ENCODE measurements around the gene EHBP1. TPM values are rescaled to one million over a fixed set of nuclear protein-coding genes. Genes with fewer than 3 reads are reported as not detected.
A peak's percentile ranks its signal among the peaks of the same experiment; 100 is the strongest.

The EHBP1 gene
- total RNA-seq, 2 experiments from 2014 or later = 22.7 to 29.5 TPM

GRCh38 chr2:62811086-62811485 is 105.6 kb downstream of the EHBP1 start:
- H3K27me3 Mint-ChIP-seq = no peaks in the 10 kb centered on the region
- H3K36me3 Mint-ChIP-seq = peaks cover 27% of the 10 kb centered on the region
- DNase-seq (no peak), ATAC-seq (no peak)
- H3K27ac Mint-ChIP-seq = no peak overlapping the region
- peaks cover 7% of the 10 kb centered on the region for H3K9me3 Mint-ChIP-seq (ENCODE audit: low read depth)
- CTCF ChIA-PET = no interaction called here
- no peak overlapping the region for H3K4me3 Mint-ChIP-seq
- peaks cover 12% of the 10 kb centered on the region for H3K4me1 Mint-ChIP-seq

GRCh38 chr2:62811972-62812371 is 106.5 kb downstream of the EHBP1 start:
- DNase-seq (no peak), ATAC-seq (no peak)
- no peak overlapping the region for H3K4me3 Mint-ChIP-seq
- CTCF ChIA-PET = interaction anchor here (0.7 to 1.0 kb wide), 2 partner anchors 10 to 811 kb away, joined by 3 read pairs; no protein-coding TSS in a partner anchor
- H3K9me3 Mint-ChIP-seq (ENCODE audit: low read depth) = peaks cover 7% of the 10 kb centered on the region
- peaks cover 12% of the 10 kb centered on the region for H3K4me1 Mint-ChIP-seq
- H3K27me3 Mint-ChIP-seq = no peaks in the 10 kb centered on the region
- no peak overlapping the region for H3K27ac Mint-ChIP-seq
- H3K36me3 Mint-ChIP-seq = peaks cover 23% of the 10 kb centered on the region

GRCh38 chr2:62812921-62813825 is 107.7 kb downstream of the EHBP1 start:
- CTCF ChIA-PET = interaction anchor here (1.0 kb wide), 1 partner anchor 11 kb away, joined by 3 read pairs; no protein-coding TSS in a partner anchor
- no peak for DNase-seq
- H3K27ac Mint-ChIP-seq = no peak overlapping the region
- peaks cover 17% of the 10 kb centered on the region for H3K36me3 Mint-ChIP-seq
- peaks cover 12% of the 10 kb centered on the region for H3K4me1 Mint-ChIP-seq
- no peak overlapping the region for H3K4me3 Mint-ChIP-seq
- ATAC-seq = no peak
- H3K27me3 Mint-ChIP-seq = no peaks in the 10 kb centered on the region
- peaks cover 5% of the 10 kb centered on the region for H3K9me3 Mint-ChIP-seq (ENCODE audit: low read depth)

- ATAC-seq = no peak
- H3K27ac Mint-ChIP-seq = no peak overlapping the region
- H3K27me3 Mint-ChIP-seq = no peaks in the 10 kb centered on the region
- no peaks in the 10 kb centered on the region for H3K9me3 Mint-ChIP-seq (ENCODE audit: low read depth)
- CTCF ChIA-PET = no interaction called here
- no peak for DNase-seq
- H3K36me3 Mint-ChIP-seq = peaks cover 10% of the 10 kb centered on the region
- peaks cover 8% of the 10 kb centered on the region for H3K4me1 Mint-ChIP-seq
- no peak overlapping the region for H3K4me3 Mint-ChIP-seq
These were observed 108.6 kb downstream of the EHBP1 start for GRCh38 chr2:62814123-62814522.

- Mint-ChIP-seq H3K9me3 (ENCODE audit: low read depth) (no peaks in the 10 kb centered on the region), H3K27ac (no peak overlapping the region), H3K27me3 (no peaks in the 10 kb centered on the region), H3K4me3 (no peak overlapping the region), H3K4me1 (peaks cover 8% of the 10 kb centered on the region), H3K36me3 (peaks cover 9% of the 10 kb centered on the region)
- DNase-seq (no peak), ATAC-seq (no peak)
- CTCF ChIA-PET = no interaction called here
These were observed 111.8 kb downstream of the EHBP1 start for GRCh38 chr2:62817348-62817747.

- Mint-ChIP-seq H3K27me3 (no peaks in the 10 kb centered on the region), H3K9me3 (ENCODE audit: low read depth) (no peaks in the 10 kb centered on the region), H3K27ac (no peak overlapping the region), H3K36me3 (peaks cover 5% of the 10 kb centered on the region), H3K4me3 (no peak overlapping the region), H3K4me1 (peaks cover 7% of the 10 kb centered on the region)
- ATAC-seq (no peak), DNase-seq (no peak)
- CTCF ChIA-PET = no interaction called here
These were observed 112.6 kb downstream of the EHBP1 start for GRCh38 chr2:62817995-62818713.

GRCh38 chr2:62822549-62822948 is 117.0 kb downstream of the EHBP1 start:
- CTCF ChIA-PET = no interaction called here
- Mint-ChIP-seq H3K27ac (no peak overlapping the region), H3K4me3 (no peak overlapping the region), H3K27me3 (no peaks in the 10 kb centered on the region), H3K36me3 (peaks cover 15% of the 10 kb centered on the region), H3K4me1 (peaks cover 4% of the 10 kb centered on the region), H3K9me3 (ENCODE audit: low read depth) (peaks cover 3% of the 10 kb centered on the region)
- no peak for ATAC-seq
- DNase-seq = no peak

- H3K27me3 Mint-ChIP-seq = no peaks in the 10 kb centered on the region
- DNase-seq (no peak), ATAC-seq (no peak)
- H3K4me1 Mint-ChIP-seq = peaks cover 4% of the 10 kb centered on the region
- CTCF ChIA-PET = no interaction called here
- H3K9me3 Mint-ChIP-seq (ENCODE audit: low read depth) = peaks cover 3% of the 10 kb centered on the region
- H3K36me3 Mint-ChIP-seq = peaks cover 17% of the 10 kb centered on the region
- H3K27ac Mint-ChIP-seq = no peak overlapping the region
- H3K4me3 Mint-ChIP-seq = no peak overlapping the region
These were observed 118.9 kb downstream of the EHBP1 start for GRCh38 chr2:62824388-62824787.

- DNase-seq (no peak), ATAC-seq (no peak)
- peaks cover 22% of the 10 kb centered on the region for H3K36me3 Mint-ChIP-seq
- no peaks in the 10 kb centered on the region for H3K27me3 Mint-ChIP-seq
- CTCF ChIA-PET = no interaction called here
- no peak overlapping the region for H3K27ac Mint-ChIP-seq
- H3K4me1 Mint-ChIP-seq = peaks cover 6% of the 10 kb centered on the region
- no peak overlapping the region for H3K4me3 Mint-ChIP-seq
- H3K9me3 Mint-ChIP-seq (ENCODE audit: low read depth) = peaks cover 3% of the 10 kb centered on the region
These were observed 120.6 kb downstream of the EHBP1 start for GRCh38 chr2:62826141-62826540.

- Mint-ChIP-seq H3K9me3 (ENCODE audit: low read depth) (peaks cover 3% of the 10 kb centered on the region), H3K4me1 (peaks cover 8% of the 10 kb centered on the region), H3K27me3 (no peaks in the 10 kb centered on the region), H3K4me3 (no peak overlapping the region), H3K27ac (no peak overlapping the region), H3K36me3 (peaks cover 24% of the 10 kb centered on the region)
- DNase-seq = no peak
- CTCF ChIA-PET = interaction anchor here (0.6 kb wide), 1 partner anchor 1112 kb away, joined by 4 read pairs; no protein-coding TSS in a partner anchor
- no peak for ATAC-seq
These were observed 121.6 kb downstream of the EHBP1 start for GRCh38 chr2:62826953-62827675.

- Mint-ChIP-seq H3K4me1 (peaks cover 6% of the 10 kb centered on the region), H3K27me3 (no peaks in the 10 kb centered on the region), H3K27ac (peak overlapping the region; percentile 7), H3K4me3 (no peak overlapping the region), H3K36me3 (peaks cover 30% of the 10 kb centered on the region), H3K9me3 (ENCODE audit: low read depth) (peaks cover 6% of the 10 kb centered on the region)
- CTCF ChIA-PET = no interaction called here
- ATAC-seq (peak; percentile 27), DNase-seq (no peak)
These were observed 126.2 kb downstream of the EHBP1 start for GRCh38 chr2:62831729-62832128.

- CTCF ChIA-PET = no interaction called here
- Mint-ChIP-seq H3K4me3 (no peak overlapping the region), H3K27ac (no peak overlapping the region), H3K4me1 (no peaks in the 10 kb centered on the region), H3K27me3 (no peaks in the 10 kb centered on the region), H3K9me3 (ENCODE audit: low read depth) (no peaks in the 10 kb centered on the region), H3K36me3 (peaks cover 5% of the 10 kb centered on the region)
- no peak for ATAC-seq
- DNase-seq = no peak
These were observed 139.0 kb downstream of the EHBP1 start for GRCh38 chr2:62844311-62845090.

- H3K27ac Mint-ChIP-seq = no peak overlapping the region
- no peak overlapping the region for H3K4me3 Mint-ChIP-seq
- H3K9me3 Mint-ChIP-seq (ENCODE audit: low read depth) = no peaks in the 10 kb centered on the region
- ATAC-seq (no peak), DNase-seq (no peak)
- no peaks in the 10 kb centered on the region for H3K27me3 Mint-ChIP-seq
- CTCF ChIA-PET = no interaction called here
- H3K4me1 Mint-ChIP-seq = no peaks in the 10 kb centered on the region
- peaks cover 6% of the 10 kb centered on the region for H3K36me3 Mint-ChIP-seq
These were observed 139.7 kb downstream of the EHBP1 start for GRCh38 chr2:62845256-62845655.
